Mammary epithelial cell (primary cell): ENCODE results near the gene ANKEF1.

ENCODE experiments used
- CTCF ChIP-seq, 2 donors: IDR thresholded peaks in 1 of 2; conservative IDR thresholded peaks in 1 of 2; 2 replicates each; pipeline ENCODE4 v1.5.1; 2011 to 2012; ENCODE audit warnings: inconsistent platforms in 2 of 2, low read length in 2 of 2, mild to moderate bottlenecking in 2 of 2, control low read depth in 1 of 2, low read depth in 1 of 2; ENCODE audit not compliant: insufficient read depth in 1 of 2; ENCODE audit errors: extremely low read depth in 1 of 2
- EZH2 ChIP-seq: IDR thresholded peaks from 2 replicates; pipeline ENCODE4 v1.6.1; 2012; ENCODE audit warnings: low read length, inconsistent platforms, borderline replicate concordance

GRCh38 chr20:10064611-10065010 lies 29.8 kb downstream of the ANKEF1 start:
- TF ChIP-seq EZH2: no peak
- no peak for TF ChIP-seq CTCF (conservative IDR thresholded peaks at IDR 0.05 in 1 of 2, IDR thresholded peaks at IDR 0.05 in 1 of 2; ENCODE audit: extremely low read depth in 1 of 2, insufficient read depth in 1 of 2, low read depth in 1 of 2, low read length in 2 of 2)
